Measurements from ENCODE around the gene CCDC171. TPM values are rescaled to one million over a fixed set of nuclear protein-coding genes. Genes with fewer than 3 reads are reported as not detected.
"Not testable (repeated sequence)": the region's sequence is repeated elsewhere in the genome, so short reads cannot be mapped to it uniquely, and the experiment has no call there.

Gene CCDC171
- total RNA-seq, 2 donors from 2014 or later, result 2.0 to 3.6 TPM

DNA sequence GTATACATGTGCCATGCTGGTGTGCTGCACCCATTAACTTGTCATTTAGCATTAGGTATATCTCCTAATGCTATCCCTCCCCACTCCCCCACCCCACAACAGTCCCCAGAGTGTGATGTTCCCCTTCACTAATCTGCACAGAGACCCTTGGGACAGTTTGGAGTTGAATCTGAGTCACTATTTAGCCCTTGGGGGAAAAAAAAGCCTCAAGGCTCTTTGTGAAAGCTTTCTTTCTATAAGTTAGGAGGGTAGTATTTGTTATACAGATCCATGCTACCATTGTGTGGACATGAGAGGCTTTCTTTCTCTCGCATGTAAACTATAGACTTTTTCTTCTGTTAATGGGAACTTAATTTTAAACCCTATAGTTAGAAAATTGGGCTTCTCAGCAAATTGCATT, 40.1 kb downstream of the CCDC171 start:
- H3K27me3 Mint-ChIP-seq; H3K27ac Mint-ChIP-seq; H3K9me3 Mint-ChIP-seq; ATAC-seq; H3K36me3 Mint-ChIP-seq; DNase-seq (ENCODE audit: low spot score); H3K4me3 Mint-ChIP-seq; H3K4me1 Mint-ChIP-seq (ENCODE audit: low read depth in 2 of 2): not testable (repeated sequence)

DNA sequence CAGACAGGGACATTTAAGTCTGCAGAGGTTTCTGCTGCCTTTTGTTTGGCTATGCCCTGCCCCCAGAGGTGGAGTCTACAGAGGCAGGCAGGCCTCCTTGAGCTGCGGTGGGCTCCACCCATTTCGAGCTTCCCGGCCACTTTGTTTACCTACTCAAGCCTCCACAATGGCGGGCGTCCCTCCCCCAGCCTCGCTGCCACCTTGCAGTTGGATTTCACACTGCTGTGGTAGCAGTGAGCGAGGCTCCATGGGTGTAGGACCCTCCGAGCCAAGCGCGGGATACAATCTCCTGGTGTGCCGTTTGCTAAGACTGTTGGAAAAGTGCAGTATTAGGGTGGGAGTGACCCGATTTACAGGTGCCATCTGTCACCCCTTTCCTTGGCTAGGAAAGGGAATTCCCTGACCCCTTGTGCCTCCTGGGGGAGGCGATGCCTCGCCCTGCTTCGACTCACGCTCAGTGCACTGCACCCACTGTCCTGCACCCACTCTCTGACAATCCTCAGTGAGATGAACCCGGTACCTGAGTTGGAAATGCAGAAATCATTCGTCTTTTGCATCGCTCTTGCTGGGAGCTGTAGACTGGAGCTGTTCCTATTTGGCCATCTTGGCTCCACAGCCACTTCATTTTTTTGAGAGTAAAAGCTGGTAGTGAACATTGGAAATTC, 48.0 kb downstream of the CCDC171 start:
- H3K4me3 Mint-ChIP-seq; ATAC-seq; H3K27ac Mint-ChIP-seq; H3K9me3 Mint-ChIP-seq; H3K27me3 Mint-ChIP-seq; DNase-seq (ENCODE audit: low spot score); H3K4me1 Mint-ChIP-seq (ENCODE audit: low read depth in 2 of 2): not testable (repeated sequence)
- H3K36me3 Mint-ChIP-seq, result peaks cover 15% of the 10 kb centered on the region

DNA sequence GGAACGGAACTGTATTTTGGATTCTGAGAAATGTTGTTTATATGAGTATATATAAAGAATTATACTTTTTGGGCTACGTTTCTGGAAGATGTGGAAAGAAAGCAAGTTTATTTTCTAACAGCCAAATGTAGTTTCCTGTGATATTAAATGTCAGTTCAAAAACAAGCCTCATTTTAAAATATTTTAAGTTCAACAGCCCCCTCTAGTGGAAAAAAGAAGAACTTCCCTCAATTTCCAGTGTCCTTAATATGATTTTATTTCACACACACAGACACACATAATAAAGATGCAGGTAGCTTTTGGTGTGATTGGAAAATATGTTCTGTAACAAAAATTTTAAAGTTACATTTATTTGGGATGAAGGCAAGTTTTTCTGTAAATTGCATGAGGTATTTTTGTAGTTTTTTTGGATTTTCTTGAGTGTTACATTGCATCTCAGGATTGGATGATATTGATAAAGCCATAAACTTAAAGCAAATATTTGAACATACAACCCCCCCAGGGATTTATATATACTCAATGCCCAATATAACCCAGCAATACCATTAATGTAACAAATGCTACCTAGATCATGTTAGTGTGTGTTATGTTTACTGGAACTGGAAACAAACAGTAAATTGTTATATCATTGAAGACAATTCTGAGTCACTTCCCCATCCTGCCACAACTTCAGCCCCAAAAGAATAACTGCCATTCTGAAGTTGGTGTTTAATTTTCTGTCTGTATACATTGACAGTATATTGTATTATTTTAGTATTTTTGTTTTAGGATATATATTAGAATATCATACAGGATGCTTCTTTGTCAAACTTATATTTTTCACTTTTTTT, 54.0 kb downstream of the CCDC171 start:
- Mint-ChIP-seq H3K27me3 (no peaks in the 10 kb centered on the region), H3K4me1 (ENCODE audit: low read depth in 2 of 2) (no peaks in the 10 kb centered on the region), H3K4me3 (no peak overlapping the region), H3K36me3 (no peaks in the 10 kb centered on the region), H3K27ac (no peak overlapping the region), H3K9me3 (no peaks in the 10 kb centered on the region)
- DNase-seq (ENCODE audit: low spot score) (no peak), ATAC-seq (no peak)

DNA sequence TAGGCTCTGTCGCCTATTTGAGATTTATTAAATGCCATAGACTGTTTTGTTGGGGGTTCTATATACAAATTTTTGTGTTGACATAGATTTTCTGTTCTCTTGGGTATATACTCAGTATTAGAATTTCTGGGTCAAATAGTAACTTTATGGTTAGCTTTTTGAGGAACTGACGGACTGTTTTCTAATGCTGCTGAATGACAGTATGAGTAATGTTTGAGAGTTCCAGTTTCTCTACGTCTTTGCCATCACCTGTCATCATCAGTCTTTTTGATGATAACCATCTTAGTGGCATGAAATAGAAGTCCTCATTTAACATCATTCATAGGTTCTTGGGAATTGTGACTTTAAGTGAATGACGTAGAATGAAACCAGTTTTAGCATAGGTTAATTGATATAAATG, 60.1 kb downstream of the CCDC171 start:
- no peak overlapping the region for H3K4me3 Mint-ChIP-seq
- no peaks in the 10 kb centered on the region for H3K9me3 Mint-ChIP-seq
- H3K27me3 Mint-ChIP-seq, result no peaks in the 10 kb centered on the region
- ATAC-seq (no peak), DNase-seq (ENCODE audit: low spot score) (no peak)
- H3K4me1 Mint-ChIP-seq (ENCODE audit: low read depth in 2 of 2), result no peaks in the 10 kb centered on the region
- no peaks in the 10 kb centered on the region for H3K36me3 Mint-ChIP-seq
- H3K27ac Mint-ChIP-seq, result no peak overlapping the region

GRCh38 chr9:15617782-15618181, 64.9 kb downstream of the CCDC171 start:
- ATAC-seq (no peak), DNase-seq (ENCODE audit: low spot score) (no peak)
- no peak overlapping the region for H3K27ac Mint-ChIP-seq
- H3K4me3 Mint-ChIP-seq, result no peak overlapping the region
- H3K4me1 Mint-ChIP-seq (ENCODE audit: low read depth in 2 of 2), result no peaks in the 10 kb centered on the region
- no peaks in the 10 kb centered on the region for H3K36me3 Mint-ChIP-seq
- no peaks in the 10 kb centered on the region for H3K27me3 Mint-ChIP-seq
- no peaks in the 10 kb centered on the region for H3K9me3 Mint-ChIP-seq

- Mint-ChIP-seq H3K9me3 (no peaks in the 10 kb centered on the region), H3K4me3 (no peak overlapping the region), H3K36me3 (no peaks in the 10 kb centered on the region), H3K27me3 (no peaks in the 10 kb centered on the region), H3K27ac (no peak overlapping the region), H3K4me1 (ENCODE audit: low read depth in 2 of 2) (no peaks in the 10 kb centered on the region)
- ATAC-seq, result no peak
- DNase-seq (ENCODE audit: low spot score), result no peak
Measured at GRCh38 chr9:15618540-15619331, 65.9 kb downstream of the CCDC171 start.

DNA sequence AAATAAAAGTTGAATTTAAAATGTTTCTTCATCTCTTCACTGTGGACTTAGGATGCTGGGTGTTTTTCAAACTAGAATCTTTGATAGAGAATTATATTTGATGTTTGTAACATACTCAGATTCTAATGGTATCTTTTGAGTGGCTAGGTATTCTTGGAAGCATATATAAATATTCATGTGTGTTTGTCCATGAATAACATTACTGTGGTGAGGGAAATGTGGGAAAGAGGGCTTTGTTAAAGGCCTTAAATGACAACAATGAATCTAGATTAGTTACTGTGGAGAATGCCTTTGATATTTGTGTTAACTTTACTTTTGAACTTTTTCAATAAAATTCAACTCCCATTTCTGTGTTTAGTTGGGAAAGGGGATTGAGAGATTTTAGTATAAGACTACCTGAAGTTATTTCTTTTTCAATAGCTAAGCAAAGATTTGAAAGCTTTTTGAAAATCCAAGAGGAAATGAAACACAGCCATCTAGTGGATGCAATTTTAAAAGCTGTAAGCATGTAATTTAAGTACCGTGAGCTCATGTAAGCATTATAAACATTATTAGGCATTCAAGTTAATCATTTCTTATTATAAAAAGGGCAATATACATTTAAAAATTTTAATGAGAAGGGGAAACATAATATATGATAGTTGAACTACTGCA, 69.6 kb downstream of the CCDC171 start:
- Mint-ChIP-seq H3K4me1 (ENCODE audit: low read depth in 2 of 2) (no peaks in the 10 kb centered on the region), H3K36me3 (peaks cover 3% of the 10 kb centered on the region), H3K27me3 (peaks cover 0 to 3% of the 10 kb centered on the region in 2 donors), H3K4me3 (no peak overlapping the region), H3K27ac (no peak overlapping the region), H3K9me3 (peaks cover 3% of the 10 kb centered on the region)
- ATAC-seq (no peak), DNase-seq (ENCODE audit: low spot score) (no peak)

DNA sequence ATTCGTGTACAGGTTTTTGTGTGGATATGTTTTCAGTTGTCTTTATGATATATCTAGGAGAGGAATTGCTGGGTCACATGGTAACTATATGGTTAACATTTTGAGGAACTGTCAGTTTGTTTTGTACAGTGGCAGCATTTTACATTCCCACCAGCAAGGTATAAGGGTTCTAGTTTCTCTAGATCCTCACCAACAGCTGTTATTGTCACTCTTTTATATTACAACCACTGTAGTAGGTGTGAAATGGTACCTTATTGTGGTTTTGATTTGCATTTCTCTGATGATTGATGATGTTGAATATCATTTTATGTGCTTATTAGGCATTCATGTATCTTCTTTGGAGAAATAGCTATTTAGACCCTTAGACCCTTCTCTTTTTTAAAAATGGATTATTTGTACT, 82.9 kb downstream of the CCDC171 start:
- no peaks in the 10 kb centered on the region for H3K27me3 Mint-ChIP-seq
- no peak overlapping the region for H3K27ac Mint-ChIP-seq
- H3K4me1 Mint-ChIP-seq (ENCODE audit: low read depth in 2 of 2), result no peaks in the 10 kb centered on the region
- DNase-seq (ENCODE audit: low spot score), result no peak
- no peak overlapping the region for H3K4me3 Mint-ChIP-seq
- H3K36me3 Mint-ChIP-seq, result peaks cover 5% of the 10 kb centered on the region
- H3K9me3 Mint-ChIP-seq, result no peaks in the 10 kb centered on the region
- no peak for ATAC-seq

- Mint-ChIP-seq H3K4me1 (ENCODE audit: low read depth in 2 of 2) (no peaks in the 10 kb centered on the region), H3K36me3 (no peaks in the 10 kb centered on the region), H3K9me3 (no peaks in the 10 kb centered on the region), H3K4me3 (no peak overlapping the region), H3K27ac (no peak overlapping the region), H3K27me3 (peaks cover 0 to under 1% of the 10 kb centered on the region in 2 donors)
- no peak for ATAC-seq
- DNase-seq (ENCODE audit: low spot score), result no peak
Measured at GRCh38 chr9:15640121-15640520, 87.3 kb downstream of the CCDC171 start.

DNA sequence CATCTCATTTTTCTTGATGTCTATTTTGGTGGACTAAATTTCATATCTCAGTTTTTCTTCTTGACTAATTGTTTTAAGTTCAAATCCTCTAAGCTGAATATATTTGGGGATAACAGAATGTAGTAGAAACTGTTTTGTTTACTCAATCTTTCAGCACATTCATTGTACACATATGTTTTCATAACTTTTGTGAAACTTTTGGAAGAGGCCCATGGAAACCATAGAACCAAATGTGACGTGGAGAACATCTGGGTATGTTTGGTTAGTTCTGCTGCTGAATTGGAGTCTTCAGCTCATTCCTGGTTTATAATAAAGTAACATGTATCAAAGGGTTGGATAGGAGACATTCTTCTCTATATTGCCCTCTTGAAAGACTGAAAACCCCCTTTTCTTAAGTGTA, 88.4 kb downstream of the CCDC171 start:
- Mint-ChIP-seq H3K4me3 (no peak overlapping the region), H3K27ac (no peak overlapping the region), H3K27me3 (peaks cover 0 to 8% of the 10 kb centered on the region in 2 donors), H3K4me1 (ENCODE audit: low read depth in 2 of 2) (no peaks in the 10 kb centered on the region), H3K36me3 (peaks cover 5% of the 10 kb centered on the region), H3K9me3 (no peaks in the 10 kb centered on the region)
- DNase-seq (ENCODE audit: low spot score) (no peak), ATAC-seq (no peak)

DNA sequence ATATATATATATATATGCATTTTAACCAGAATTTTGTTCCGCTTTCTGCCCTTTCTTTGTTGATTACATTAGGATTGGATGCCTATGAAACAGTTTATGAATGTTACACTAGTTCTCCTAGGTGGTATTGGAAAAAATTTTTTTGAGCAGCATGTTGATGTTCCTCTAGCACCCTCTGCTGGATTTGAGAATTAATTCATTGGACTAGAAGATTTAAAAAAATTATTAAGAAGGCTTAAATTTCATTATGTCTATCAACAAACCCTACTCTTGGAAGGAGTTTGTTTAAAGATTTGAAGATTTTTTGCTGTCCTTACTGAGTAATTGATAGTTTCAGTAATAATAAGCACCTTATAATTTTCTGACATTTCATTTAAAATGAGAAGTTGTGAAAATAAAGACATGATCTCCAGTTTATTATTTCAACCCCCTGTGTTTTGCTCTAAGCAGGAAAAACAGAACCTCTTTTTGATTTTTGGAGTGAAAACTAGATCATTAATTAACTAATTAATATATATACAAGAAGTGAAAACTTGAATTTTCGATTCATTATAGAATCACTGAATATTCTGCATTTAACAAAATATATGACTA, 89.6 kb downstream of the CCDC171 start:
- DNase-seq (ENCODE audit: low spot score) (no peak), ATAC-seq (no peak)
- no peak overlapping the region for H3K4me3 Mint-ChIP-seq
- H3K27ac Mint-ChIP-seq, result no peak overlapping the region
- peaks cover 0 to 15% of the 10 kb centered on the region in 2 donors for H3K27me3 Mint-ChIP-seq
- no peaks in the 10 kb centered on the region for H3K4me1 Mint-ChIP-seq (ENCODE audit: low read depth in 2 of 2)
- no peaks in the 10 kb centered on the region for H3K9me3 Mint-ChIP-seq
- peaks cover 10% of the 10 kb centered on the region for H3K36me3 Mint-ChIP-seq

DNA sequence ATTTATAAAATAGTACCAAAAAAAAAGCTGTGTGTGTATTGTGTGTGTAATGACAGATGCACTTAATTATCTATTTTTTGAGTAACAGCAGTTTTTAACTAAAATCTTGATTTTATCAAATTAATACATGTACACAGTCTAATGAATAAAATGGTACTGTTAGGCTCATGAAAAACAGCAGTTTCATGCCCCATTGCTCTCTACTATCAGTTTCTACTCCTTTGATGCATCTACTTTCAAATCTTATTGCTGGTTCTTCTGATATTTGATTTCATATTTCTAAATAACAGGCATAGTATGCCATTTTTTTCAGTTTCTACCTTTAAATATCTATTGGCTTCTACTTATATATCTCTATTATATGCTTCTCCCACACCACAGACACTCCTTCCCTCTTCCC, 117.4 kb downstream of the CCDC171 start:
- no peaks in the 10 kb centered on the region for H3K4me1 Mint-ChIP-seq (ENCODE audit: low read depth in 2 of 2)
- peaks cover 7% of the 10 kb centered on the region for H3K36me3 Mint-ChIP-seq
- no peaks in the 10 kb centered on the region for H3K27me3 Mint-ChIP-seq
- no peak for DNase-seq (ENCODE audit: low spot score)
- H3K27ac Mint-ChIP-seq, result no peak overlapping the region
- H3K4me3 Mint-ChIP-seq, result no peak overlapping the region
- ATAC-seq, result no peak
- H3K9me3 Mint-ChIP-seq, result peaks cover 8% of the 10 kb centered on the region

GRCh38 chr9:15670894-15671293, 118.1 kb downstream of the CCDC171 start:
- no peak for DNase-seq (ENCODE audit: low spot score)
- H3K4me1 Mint-ChIP-seq (ENCODE audit: low read depth in 2 of 2), result no peaks in the 10 kb centered on the region
- H3K27ac Mint-ChIP-seq, result no peak overlapping the region
- H3K36me3 Mint-ChIP-seq, result peaks cover 7% of the 10 kb centered on the region
- ATAC-seq, result no peak
- H3K9me3 Mint-ChIP-seq, result peaks cover 8% of the 10 kb centered on the region
- H3K27me3 Mint-ChIP-seq, result no peaks in the 10 kb centered on the region
- no peak overlapping the region for H3K4me3 Mint-ChIP-seq
